Liver (tissue), 9 donors: ENCODE results near the gene TTLL7. TPM values are rescaled to one million over a fixed set of nuclear protein-coding genes. Genes with fewer than 3 reads are reported as not detected.

ENCODE experiments used
- DNase-seq: peaks from one replicate; pipeline ENCODE4 v3.0.0-alpha.2; 2017; ENCODE audit warnings: low spot score
- H3K27ac ChIP-seq, 2 donors: one replicate each; pipeline ENCODE4 v1.7.0; 2013; ENCODE audit warnings: inconsistent platforms in 2 of 2, low read length in 2 of 2, control low read depth in 1 of 2, low read depth in 1 of 2, mild to moderate bottlenecking in 1 of 2
- H3K27me3 ChIP-seq, 4 donors: one replicate each; pipeline versions ENCODE4 v1.6.1 to v1.7.0; 2013; ENCODE audit warnings: low read length in 3 of 4, inconsistent platforms in 1 of 4, mild to moderate bottlenecking in 1 of 4, moderate library complexity in 1 of 4; ENCODE audit not compliant: control insufficient read depth in 4 of 4, insufficient read depth in 4 of 4
- H3K36me3 ChIP-seq, 4 donors: one replicate each; pipeline versions ENCODE4 v1.6.1 to v1.7.0; 2013; ENCODE audit warnings: low read length in 3 of 4, mild to moderate bottlenecking in 3 of 4, low read depth in 1 of 4, moderate library complexity in 1 of 4; ENCODE audit not compliant: control insufficient read depth in 4 of 4, insufficient read depth in 3 of 4
- H3K4me1 ChIP-seq, 4 donors: one replicate each; pipeline versions ENCODE4 v1.6.1 to v1.7.0; 2013; ENCODE audit warnings: low read length in 3 of 4, mild to moderate bottlenecking in 3 of 4, moderate library complexity in 1 of 4; ENCODE audit not compliant: control insufficient read depth in 4 of 4, insufficient read depth in 4 of 4
- H3K4me3 ChIP-seq, 3 donors: one replicate each; pipeline versions ENCODE4 v1.6.1 to v1.7.0; 2013; ENCODE audit warnings: low read length in 3 of 3, control low read depth in 1 of 3, low read depth in 1 of 3, mild to moderate bottlenecking in 1 of 3
- H3K9ac ChIP-seq, 2 donors: one replicate each; pipeline ENCODE4 v1.7.0; 2013; ENCODE audit warnings: low read length in 2 of 2, mild to moderate bottlenecking in 2 of 2, moderate library complexity in 2 of 2, control low read depth in 1 of 2, low read depth in 1 of 2
- H3K9me3 ChIP-seq, 4 donors: one replicate each; pipeline versions ENCODE4 v1.6.1 to v1.7.0; 2013; ENCODE audit warnings: low read length in 3 of 4; ENCODE audit not compliant: control insufficient read depth in 4 of 4
- EGR1 ChIP-seq, 2 donors: IDR thresholded peaks; 2 replicates each; pipeline ENCODE4 v1.6.1; 2016 to 2018; ENCODE audit warnings: antibody characterized with exemption in 2 of 2, low read depth in 2 of 2
- FOXA1 ChIP-seq: IDR thresholded peaks from 2 replicates; pipeline ENCODE4 v1.6.1; 2016; ENCODE audit warnings: antibody characterized with exemption
- FOXA2 ChIP-seq: IDR thresholded peaks from 2 replicates; pipeline ENCODE4 v1.6.1; 2016; ENCODE audit warnings: antibody characterized with exemption
- GABPA ChIP-seq, 2 donors: IDR thresholded peaks in 1 of 2; conservative IDR thresholded peaks in 1 of 2; 2 replicates each; pipeline ENCODE4 v1.6.1; 2016; ENCODE audit warnings: antibody characterized with exemption in 2 of 2, mild to moderate bottlenecking in 1 of 2, moderate library complexity in 1 of 2
- HNF4A ChIP-seq, 2 donors: conservative IDR thresholded peaks; 2 replicates each; pipeline ENCODE4 v1.6.1; 2016; ENCODE audit warnings: antibody characterized with exemption in 2 of 2, mild to moderate bottlenecking in 2 of 2
- HNF4G ChIP-seq: IDR thresholded peaks from 2 replicates; pipeline ENCODE4 v1.6.1; 2016; ENCODE audit warnings: antibody characterized with exemption
- JUND ChIP-seq, 2 donors: IDR thresholded peaks; 2 replicates each; pipeline ENCODE4 v1.6.1; 2016; ENCODE audit warnings: antibody characterized with exemption in 2 of 2
- NR2F2 ChIP-seq: IDR thresholded peaks from 2 replicates; pipeline ENCODE4 v1.6.1; 2016; ENCODE audit warnings: antibody characterized with exemption
- RAD21 ChIP-seq, 2 donors: IDR thresholded peaks; 2 replicates each; pipeline ENCODE4 v1.6.1; 2016; ENCODE audit warnings: antibody characterized with exemption in 2 of 2, mild to moderate bottlenecking in 2 of 2
- RXRA ChIP-seq, 2 donors: IDR thresholded peaks; 2 replicates each; pipeline ENCODE4 v1.6.1; 2017 to 2018; ENCODE audit warnings: antibody characterized with exemption in 2 of 2, mild to moderate bottlenecking in 1 of 2
- SP1 ChIP-seq: IDR thresholded peaks from 2 replicates; pipeline ENCODE4 v1.6.1; 2018; ENCODE audit warnings: antibody characterized with exemption, mild to moderate bottlenecking
- TAF1 ChIP-seq: conservative IDR thresholded peaks from 2 replicates; pipeline ENCODE4 v1.6.1; 2016; ENCODE audit warnings: antibody characterized with exemption, mild to moderate bottlenecking
- YY1 ChIP-seq: IDR thresholded peaks from 2 replicates; pipeline ENCODE4 v1.6.1; 2016; ENCODE audit warnings: antibody characterized with exemption, mild to moderate bottlenecking
- WGBS: extraction: QIAGEN DNeasy Blood & Tissue Kit; methylation state at CpG from one replicate; pipeline ENCODE4 v1.1.7; 2013; 5-methylcytosine and 5-hydroxymethylcytosine counted together
- polyA plus RNA-seq, 2 donors: library from polyadenylated mRNA; stranded (reverse) in 1 of 2; unstranded in 1 of 2; fragments of 200-250 nt in 1 of 2; fragments of >200 nt in 1 of 2; fragmentation: Nextera tagmentation in 1 of 2; extraction: Ambion mirVana in 1 of 2; gene quantifications; one replicate each; pipeline versions ENCODE4 v1.2.1 to v1.2.3, GENCODE V29; 2013 to 2015
- total RNA-seq, 2 donors: library from RNA; depleted of rRNA; stranded (reverse); fragments of >200 nt; gene quantifications; one replicate each; pipeline ENCODE4 v1.2.3, GENCODE V29; 2014
- TF ChIP-seq, protein P1 (sequence below): IDR thresholded peaks from 2 replicates; pipeline ENCODE4 v1.6.1; 2016; ENCODE audit warnings: antibody characterized with exemption
- TF ChIP-seq, protein P2 (sequence below): fragments of 150-350 bp; IDR thresholded peaks from 2 replicates; pipeline ENCODE4 v1.5.1; 2017; ENCODE audit warnings: improper control_type of control experiment, low read depth, low read length; ENCODE audit not compliant: missing input control
- TF ChIP-seq, protein P3 (sequence below): IDR thresholded peaks from 2 replicates; pipeline ENCODE4 v1.6.1; 2016; ENCODE audit warnings: antibody characterized with exemption
- TF ChIP-seq, protein P4 (sequence below): IDR thresholded peaks from 2 replicates; pipeline ENCODE4 v1.6.1; 2016; ENCODE audit warnings: antibody characterized with exemption
- TF ChIP-seq, protein P5 (sequence below): IDR thresholded peaks from 2 replicates; pipeline ENCODE4 v1.6.1; 2016; ENCODE audit warnings: antibody characterized with exemption, mild to moderate bottlenecking
- donor health status: healthy.
- donor health status: healthy.
- donor health status: healthy.
- donor health status: healthy.
- donor health status: healthy.

Gene TTLL7
- total and polyA plus RNA-seq, 4 donors, result 1.1 to 6.0 (median 1.9) TPM

DNA sequence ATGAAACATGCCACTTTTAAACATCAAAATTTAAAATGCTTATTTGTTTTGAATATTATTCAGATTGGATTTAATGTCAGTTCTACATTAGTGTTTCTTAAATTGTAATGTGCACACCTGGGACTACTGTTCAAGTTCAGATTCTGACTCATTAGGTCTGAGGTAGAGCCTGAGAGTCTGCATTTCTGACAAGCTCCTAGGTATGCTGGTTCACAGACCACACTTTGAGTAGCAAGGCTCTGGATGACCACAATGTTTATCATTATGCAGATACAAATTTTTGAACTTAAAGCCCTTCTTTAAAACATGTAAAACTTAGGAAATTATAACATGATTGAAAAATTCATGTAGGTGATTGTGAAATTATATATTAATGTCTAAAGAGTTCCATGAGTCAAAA lies 40.2 kb downstream of the TTLL7 start (continued):
- no peak for TF ChIP-seq EGR1 (IDR thresholded peaks at IDR 0.05; ENCODE audit: low read depth in 2 of 2)
- TF ChIP-seq, protein P1, sequence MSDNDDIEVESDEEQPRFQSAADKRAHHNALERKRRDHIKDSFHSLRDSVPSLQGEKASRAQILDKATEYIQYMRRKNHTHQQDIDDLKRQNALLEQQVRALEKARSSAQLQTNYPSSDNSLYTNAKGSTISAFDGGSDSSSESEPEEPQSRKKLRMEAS, result no peak
- TF ChIP-seq YY1, result no peak
- no peak for TF ChIP-seq JUND (IDR thresholded peaks at IDR 0.05)
- TF ChIP-seq, protein P2, sequence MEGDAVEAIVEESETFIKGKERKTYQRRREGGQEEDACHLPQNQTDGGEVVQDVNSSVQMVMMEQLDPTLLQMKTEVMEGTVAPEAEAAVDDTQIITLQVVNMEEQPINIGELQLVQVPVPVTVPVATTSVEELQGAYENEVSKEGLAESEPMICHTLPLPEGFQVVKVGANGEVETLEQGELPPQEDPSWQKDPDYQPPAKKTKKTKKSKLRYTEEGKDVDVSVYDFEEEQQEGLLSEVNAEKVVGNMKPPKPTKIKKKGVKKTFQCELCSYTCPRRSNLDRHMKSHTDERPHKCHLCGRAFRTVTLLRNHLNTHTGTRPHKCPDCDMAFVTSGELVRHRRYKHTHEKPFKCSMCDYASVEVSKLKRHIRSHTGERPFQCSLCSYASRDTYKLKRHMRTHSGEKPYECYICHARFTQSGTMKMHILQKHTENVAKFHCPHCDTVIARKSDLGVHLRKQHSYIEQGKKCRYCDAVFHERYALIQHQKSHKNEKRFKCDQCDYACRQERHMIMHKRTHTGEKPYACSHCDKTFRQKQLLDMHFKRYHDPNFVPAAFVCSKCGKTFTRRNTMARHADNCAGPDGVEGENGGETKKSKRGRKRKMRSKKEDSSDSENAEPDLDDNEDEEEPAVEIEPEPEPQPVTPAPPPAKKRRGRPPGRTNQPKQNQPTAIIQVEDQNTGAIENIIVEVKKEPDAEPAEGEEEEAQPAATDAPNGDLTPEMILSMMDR, result no peak
- TF ChIP-seq, protein P3, sequence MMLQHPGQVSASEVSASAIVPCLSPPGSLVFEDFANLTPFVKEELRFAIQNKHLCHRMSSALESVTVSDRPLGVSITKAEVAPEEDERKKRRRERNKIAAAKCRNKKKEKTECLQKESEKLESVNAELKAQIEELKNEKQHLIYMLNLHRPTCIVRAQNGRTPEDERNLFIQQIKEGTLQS, result no peak
- TF ChIP-seq RXRA (IDR thresholded peaks at IDR 0.05), result no peak

DNA sequence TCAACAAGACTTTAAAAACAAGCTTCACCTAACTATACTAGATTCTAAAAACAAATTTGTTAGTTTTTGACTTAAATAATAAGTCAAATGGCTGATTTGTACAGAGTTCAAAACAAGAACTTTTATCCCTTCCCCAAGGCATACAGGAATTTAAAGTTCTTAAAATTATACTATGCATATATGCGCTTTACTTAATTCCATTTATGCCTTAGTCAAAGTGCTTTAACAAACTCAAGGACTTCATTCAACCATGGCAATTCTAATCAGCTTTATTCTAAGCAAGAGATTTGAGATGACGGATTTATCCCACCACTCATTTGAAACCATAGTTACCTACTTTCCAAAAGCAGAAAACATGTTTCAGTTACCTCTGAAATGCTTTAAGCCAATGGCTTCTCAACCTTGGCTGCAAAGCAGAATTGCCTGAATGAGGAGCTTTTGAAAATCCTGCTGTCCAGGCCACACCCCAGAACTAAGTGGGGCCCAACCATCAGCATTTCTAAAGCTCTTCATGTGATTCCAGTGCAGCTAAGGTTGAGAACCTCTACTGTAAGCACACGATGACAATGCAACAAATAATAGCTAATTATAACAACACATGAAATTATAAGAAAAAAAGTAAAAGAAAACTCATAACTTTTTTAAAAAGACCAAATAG lies 44.6 kb downstream of the TTLL7 start:
- DNase-seq, result no peak
- no peaks in the 10 kb centered on the region for H3K27me3 ChIP-seq
- TF ChIP-seq, protein P4, sequence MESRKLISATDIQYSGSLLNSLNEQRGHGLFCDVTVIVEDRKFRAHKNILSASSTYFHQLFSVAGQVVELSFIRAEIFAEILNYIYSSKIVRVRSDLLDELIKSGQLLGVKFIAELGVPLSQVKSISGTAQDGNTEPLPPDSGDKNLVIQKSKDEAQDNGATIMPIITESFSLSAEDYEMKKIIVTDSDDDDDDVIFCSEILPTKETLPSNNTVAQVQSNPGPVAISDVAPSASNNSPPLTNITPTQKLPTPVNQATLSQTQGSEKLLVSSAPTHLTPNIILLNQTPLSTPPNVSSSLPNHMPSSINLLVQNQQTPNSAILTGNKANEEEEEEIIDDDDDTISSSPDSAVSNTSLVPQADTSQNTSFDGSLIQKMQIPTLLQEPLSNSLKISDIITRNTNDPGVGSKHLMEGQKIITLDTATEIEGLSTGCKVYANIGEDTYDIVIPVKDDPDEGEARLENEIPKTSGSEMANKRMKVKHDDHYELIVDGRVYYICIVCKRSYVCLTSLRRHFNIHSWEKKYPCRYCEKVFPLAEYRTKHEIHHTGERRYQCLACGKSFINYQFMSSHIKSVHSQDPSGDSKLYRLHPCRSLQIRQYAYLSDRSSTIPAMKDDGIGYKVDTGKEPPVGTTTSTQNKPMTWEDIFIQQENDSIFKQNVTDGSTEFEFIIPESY, result no peak
- TF ChIP-seq, protein P1, result no peak
- TF ChIP-seq SP1 (no peak), HNF4A (conservative IDR thresholded peaks at IDR 0.05) (no peak), HNF4G (no peak), TAF1 (no peak), RXRA (IDR thresholded peaks at IDR 0.05) (no peak), JUND (IDR thresholded peaks at IDR 0.05) (no peak), RAD21 (IDR thresholded peaks at IDR 0.05) (no peak), FOXA1 (no peak), YY1 (no peak), FOXA2 (no peak), GABPA (IDR thresholded peaks at IDR 0.05 in 1 of 2, conservative IDR thresholded peaks at IDR 0.05 in 1 of 2) (no peak), EGR1 (IDR thresholded peaks at IDR 0.05; ENCODE audit: low read depth in 2 of 2) (no peak), NR2F2 (no peak)
- TF ChIP-seq, protein P3, result no peak
- TF ChIP-seq, protein P2, result no peak
- TF ChIP-seq, protein P5, sequence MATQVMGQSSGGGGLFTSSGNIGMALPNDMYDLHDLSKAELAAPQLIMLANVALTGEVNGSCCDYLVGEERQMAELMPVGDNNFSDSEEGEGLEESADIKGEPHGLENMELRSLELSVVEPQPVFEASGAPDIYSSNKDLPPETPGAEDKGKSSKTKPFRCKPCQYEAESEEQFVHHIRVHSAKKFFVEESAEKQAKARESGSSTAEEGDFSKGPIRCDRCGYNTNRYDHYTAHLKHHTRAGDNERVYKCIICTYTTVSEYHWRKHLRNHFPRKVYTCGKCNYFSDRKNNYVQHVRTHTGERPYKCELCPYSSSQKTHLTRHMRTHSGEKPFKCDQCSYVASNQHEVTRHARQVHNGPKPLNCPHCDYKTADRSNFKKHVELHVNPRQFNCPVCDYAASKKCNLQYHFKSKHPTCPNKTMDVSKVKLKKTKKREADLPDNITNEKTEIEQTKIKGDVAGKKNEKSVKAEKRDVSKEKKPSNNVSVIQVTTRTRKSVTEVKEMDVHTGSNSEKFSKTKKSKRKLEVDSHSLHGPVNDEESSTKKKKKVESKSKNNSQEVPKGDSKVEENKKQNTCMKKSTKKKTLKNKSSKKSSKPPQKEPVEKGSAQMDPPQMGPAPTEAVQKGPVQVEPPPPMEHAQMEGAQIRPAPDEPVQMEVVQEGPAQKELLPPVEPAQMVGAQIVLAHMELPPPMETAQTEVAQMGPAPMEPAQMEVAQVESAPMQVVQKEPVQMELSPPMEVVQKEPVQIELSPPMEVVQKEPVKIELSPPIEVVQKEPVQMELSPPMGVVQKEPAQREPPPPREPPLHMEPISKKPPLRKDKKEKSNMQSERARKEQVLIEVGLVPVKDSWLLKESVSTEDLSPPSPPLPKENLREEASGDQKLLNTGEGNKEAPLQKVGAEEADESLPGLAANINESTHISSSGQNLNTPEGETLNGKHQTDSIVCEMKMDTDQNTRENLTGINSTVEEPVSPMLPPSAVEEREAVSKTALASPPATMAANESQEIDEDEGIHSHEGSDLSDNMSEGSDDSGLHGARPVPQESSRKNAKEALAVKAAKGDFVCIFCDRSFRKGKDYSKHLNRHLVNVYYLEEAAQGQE, result no peak
- no peaks in the 10 kb centered on the region for H3K9me3 ChIP-seq
- no peak overlapping the region for H3K27ac ChIP-seq
- 96% methylated on average over 3 of the region's 3 CpGs for WGBS
- no peak overlapping the region for H3K4me3 ChIP-seq
- no peaks in the 10 kb centered on the region for H3K36me3 ChIP-seq
- H3K9ac ChIP-seq, result no peak overlapping the region
- no peaks in the 10 kb centered on the region for H3K4me1 ChIP-seq
